MM.1S (cell line): ENCODE measurements around the gene FARP1.

Source experiments
- DNase-seq: peaks from one replicate; pipeline ENCODE4 v3.0.0-alpha.2; 2015
- H2AFZ ChIP-seq: fragments of 300-600 bp; sonication (generic); 2 replicates; pipeline ENCODE4 v1.6.0; 2016; ENCODE audit warnings: antibody characterized with exemption, low read length
- H3F3A ChIP-seq: fragments of 300-600 bp; sonication (generic); 2 replicates; pipeline ENCODE4 v1.6.1; 2016; ENCODE audit warnings: mild to moderate bottlenecking, antibody characterized with exemption, low read length, moderate library complexity, mixed read lengths; ENCODE audit not compliant: insufficient read depth
- H3K27ac ChIP-seq: fragments of 300-600 bp; sonication (generic); 2 replicates; pipeline ENCODE4 v1.5.1; 2016; ENCODE audit warnings: mild to moderate bottlenecking, low read length
- H3K27me3 ChIP-seq: fragments of 300-600 bp; sonication (generic); replicated peaks from 2 replicates; pipeline ENCODE4 v1.6.0; 2016; ENCODE audit warnings: low read length; ENCODE audit not compliant: insufficient read depth
- H3K36me3 ChIP-seq: fragments of 300-600 bp; sonication (generic); replicated peaks from 2 replicates; pipeline ENCODE4 v1.6.1; 2016; ENCODE audit warnings: mild to moderate bottlenecking, low read length, mixed read lengths; ENCODE audit not compliant: insufficient read depth
- H3K4me1 ChIP-seq: fragments of 300-600 bp; sonication (generic); 2 replicates; pipeline ENCODE4 v1.6.1; 2016; ENCODE audit warnings: low read length, mixed read lengths
- H3K4me2 ChIP-seq: fragments of 300-600 bp; sonication (generic); 2 replicates; pipeline ENCODE4 v1.6.0; 2016; ENCODE audit warnings: low read depth, low read length
- H3K4me3 ChIP-seq: fragments of 300-600 bp; sonication (generic); 2 replicates; pipeline ENCODE4 v1.5.1; 2016; ENCODE audit warnings: low read length, mixed read lengths
- H3K79me2 ChIP-seq: fragments of 300-600 bp; sonication (generic); 2 replicates; pipeline ENCODE4 v1.6.1; 2016; ENCODE audit warnings: mixed run types, low read length, mixed read lengths
- H3K9ac ChIP-seq: fragments of 300-600 bp; sonication (generic); 2 replicates; pipeline ENCODE4 v1.6.1; 2016; ENCODE audit warnings: low read length, mixed read lengths
- H3K9me2 ChIP-seq: fragments of 300-600 bp; sonication (generic); replicated peaks from 2 replicates; pipeline ENCODE4 v1.6.1; 2016; ENCODE audit warnings: mild to moderate bottlenecking, low read length, mixed read lengths; ENCODE audit not compliant: insufficient read depth
- H3K9me3 ChIP-seq: fragments of 300-600 bp; sonication (generic); replicated peaks from 2 replicates; pipeline ENCODE4 v1.6.1; 2016; ENCODE audit warnings: mild to moderate bottlenecking, low read length, mixed read lengths; ENCODE audit not compliant: insufficient read depth
- H4K20me1 ChIP-seq: fragments of 300-600 bp; sonication (generic); 2 replicates; pipeline ENCODE4 v1.6.1; 2016; ENCODE audit warnings: mild to moderate bottlenecking, low read length, moderate library complexity, mixed read lengths; ENCODE audit not compliant: insufficient read depth
- EZH2 ChIP-seq: fragments of 300-600 bp; sonication (generic); optimal IDR thresholded peaks from 2 replicates; pipeline ENCODE3; 2017; ENCODE audit warnings: low read depth, mild to moderate bottlenecking, antibody characterized with exemption, low read length, mixed read lengths
- EZH2phosphoT487 ChIP-seq: fragments of 300-600 bp; sonication (generic); IDR thresholded peaks from 2 replicates; pipeline ENCODE4 v1.6.1; 2018; ENCODE audit warnings: antibody characterized with exemption, low read length
- TF ChIP-seq, protein P1 (sequence below): fragments of 300-600 bp; sonication (generic); IDR thresholded peaks from 2 replicates; pipeline ENCODE4 v1.5.1; 2016; ENCODE audit warnings: antibody characterized with exemption, low read length, mixed read lengths

FARP1 gene

DNA sequence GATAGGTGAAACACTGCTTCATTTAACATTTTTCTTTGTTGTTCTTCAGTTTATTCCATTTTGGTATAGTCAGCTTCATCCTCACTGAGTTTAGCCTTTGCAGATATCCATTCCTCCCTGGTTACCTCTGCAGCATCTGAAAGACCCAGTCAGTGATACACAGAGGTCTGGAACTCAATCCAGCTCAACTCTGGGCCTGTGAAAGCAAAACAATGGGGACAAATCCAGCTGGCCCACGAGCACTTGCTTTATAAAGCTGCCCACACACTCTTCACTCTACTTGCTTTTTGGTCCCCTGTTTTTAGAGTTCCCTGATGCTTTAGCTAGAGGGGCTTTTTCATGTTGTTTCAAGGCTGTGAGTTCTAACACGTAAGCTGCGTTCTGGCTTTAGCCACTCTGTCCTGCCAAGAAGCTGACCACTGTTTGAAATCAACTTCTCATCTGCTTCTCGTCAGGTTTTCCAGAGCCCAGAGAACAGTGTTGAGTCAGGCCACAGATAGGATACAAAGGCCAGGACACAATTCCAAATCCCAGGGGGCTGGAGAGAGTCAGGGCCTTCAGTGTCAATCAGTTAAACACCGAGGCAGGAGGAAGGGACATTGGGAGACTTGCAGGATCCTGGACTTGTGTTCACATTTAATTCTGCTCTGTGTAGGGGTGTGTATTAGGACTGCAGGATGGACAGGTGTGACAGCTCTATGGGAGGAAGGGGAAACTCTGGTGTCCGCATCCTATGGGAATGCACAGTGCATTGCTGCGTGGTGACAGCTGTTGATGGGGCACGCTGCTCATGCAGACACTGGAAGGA lies 117.7 kb downstream of the FARP1 start:
- no peaks in the 10 kb centered on the region for H3K27me3 ChIP-seq
- H3K4me3 ChIP-seq: no peak overlapping the region
- H3K9ac ChIP-seq: no peak overlapping the region
- H3K27ac ChIP-seq: no peak overlapping the region
- H3K79me2 ChIP-seq: no peaks in the 10 kb centered on the region
- no peaks in the 10 kb centered on the region for H3F3A ChIP-seq
- H3K4me1 ChIP-seq: no peaks in the 10 kb centered on the region
- H4K20me1 ChIP-seq: no peaks in the 10 kb centered on the region
- no peak for DNase-seq
- H3K36me3 ChIP-seq: no peaks in the 10 kb centered on the region
- H3K9me3 ChIP-seq: no peaks in the 10 kb centered on the region
- H3K4me2 ChIP-seq: no peak overlapping the region
- TF ChIP-seq EZH2phosphoT487: no peak
- no peak overlapping the region for H2AFZ ChIP-seq
- H3K9me2 ChIP-seq: no peaks in the 10 kb centered on the region

DNA sequence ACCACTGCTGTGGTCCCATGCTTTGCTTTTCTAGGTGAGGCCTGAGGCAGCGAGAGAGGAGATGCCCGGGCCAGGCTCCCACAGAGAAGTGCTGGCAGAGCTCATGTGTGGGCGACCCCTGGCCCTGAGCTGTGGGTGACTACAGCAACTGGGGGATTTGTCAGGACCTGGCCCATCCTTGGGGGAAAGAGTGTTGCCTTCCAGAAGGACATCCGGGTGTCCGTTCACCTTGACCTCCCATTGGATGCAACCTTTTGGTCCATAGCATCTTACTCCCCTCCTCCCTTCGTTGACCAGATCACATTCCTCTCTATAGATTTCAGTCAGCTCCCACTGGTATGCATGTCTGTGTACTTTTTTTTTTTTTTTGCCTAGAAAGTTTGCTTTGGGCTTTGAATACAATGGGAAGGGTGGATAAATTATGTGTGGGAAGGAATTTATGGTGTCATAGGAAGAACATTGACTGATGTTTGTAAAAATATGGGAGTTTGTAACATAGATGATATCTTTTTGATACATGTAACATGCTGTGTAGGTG lies 118.3 kb downstream of the FARP1 start:
- H3K79me2 ChIP-seq: no peaks in the 10 kb centered on the region
- H3K4me2 ChIP-seq: no peak overlapping the region
- no peak overlapping the region for H3K9ac ChIP-seq
- no peak overlapping the region for H2AFZ ChIP-seq
- no peaks in the 10 kb centered on the region for H3K36me3 ChIP-seq
- H4K20me1 ChIP-seq: no peaks in the 10 kb centered on the region
- no peak for DNase-seq
- H3K27ac ChIP-seq: no peak overlapping the region
- no peak overlapping the region for H3K4me3 ChIP-seq
- TF ChIP-seq EZH2phosphoT487 (no peak), EZH2 (no peak)
- TF ChIP-seq, protein P1, sequence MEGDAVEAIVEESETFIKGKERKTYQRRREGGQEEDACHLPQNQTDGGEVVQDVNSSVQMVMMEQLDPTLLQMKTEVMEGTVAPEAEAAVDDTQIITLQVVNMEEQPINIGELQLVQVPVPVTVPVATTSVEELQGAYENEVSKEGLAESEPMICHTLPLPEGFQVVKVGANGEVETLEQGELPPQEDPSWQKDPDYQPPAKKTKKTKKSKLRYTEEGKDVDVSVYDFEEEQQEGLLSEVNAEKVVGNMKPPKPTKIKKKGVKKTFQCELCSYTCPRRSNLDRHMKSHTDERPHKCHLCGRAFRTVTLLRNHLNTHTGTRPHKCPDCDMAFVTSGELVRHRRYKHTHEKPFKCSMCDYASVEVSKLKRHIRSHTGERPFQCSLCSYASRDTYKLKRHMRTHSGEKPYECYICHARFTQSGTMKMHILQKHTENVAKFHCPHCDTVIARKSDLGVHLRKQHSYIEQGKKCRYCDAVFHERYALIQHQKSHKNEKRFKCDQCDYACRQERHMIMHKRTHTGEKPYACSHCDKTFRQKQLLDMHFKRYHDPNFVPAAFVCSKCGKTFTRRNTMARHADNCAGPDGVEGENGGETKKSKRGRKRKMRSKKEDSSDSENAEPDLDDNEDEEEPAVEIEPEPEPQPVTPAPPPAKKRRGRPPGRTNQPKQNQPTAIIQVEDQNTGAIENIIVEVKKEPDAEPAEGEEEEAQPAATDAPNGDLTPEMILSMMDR: no peak
- no peaks in the 10 kb centered on the region for H3F3A ChIP-seq
- no peaks in the 10 kb centered on the region for H3K9me3 ChIP-seq
- no peaks in the 10 kb centered on the region for H3K9me2 ChIP-seq
- H3K4me1 ChIP-seq: no peaks in the 10 kb centered on the region
- H3K27me3 ChIP-seq: no peaks in the 10 kb centered on the region

DNA sequence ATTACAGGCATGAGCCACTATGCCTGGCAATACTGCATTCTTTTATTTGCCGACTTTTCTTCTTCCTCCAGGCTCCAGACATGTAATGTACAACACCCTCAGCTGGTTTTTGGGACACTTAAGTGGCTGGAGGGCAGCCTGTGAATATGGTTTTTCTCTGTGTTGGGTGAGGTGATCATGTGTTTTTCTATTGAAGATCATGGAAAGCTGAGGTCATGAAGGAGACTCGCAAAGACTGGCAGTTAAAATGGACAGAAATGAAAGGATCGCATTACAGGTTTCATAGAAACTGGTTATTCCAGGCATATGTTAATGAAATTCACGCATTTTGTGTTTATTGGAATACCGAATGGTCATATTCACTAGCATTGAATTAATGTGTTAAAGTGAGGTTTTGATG lies 119.4 kb downstream of the FARP1 start:
- Histone ChIP-seq H3K4me1 (no peaks in the 10 kb centered on the region), H3K9me3 (no peaks in the 10 kb centered on the region), H2AFZ (no peak overlapping the region), H3K9me2 (no peaks in the 10 kb centered on the region), H3K4me2 (no peak overlapping the region), H3K9ac (no peak overlapping the region), H3K79me2 (no peaks in the 10 kb centered on the region), H3K27ac (no peak overlapping the region), H3F3A (no peaks in the 10 kb centered on the region), H3K27me3 (no peaks in the 10 kb centered on the region), H3K36me3 (no peaks in the 10 kb centered on the region), H4K20me1 (no peaks in the 10 kb centered on the region), H3K4me3 (no peak overlapping the region)
- no peak for DNase-seq
- TF ChIP-seq EZH2phosphoT487: no peak
- TF ChIP-seq EZH2: no peak
- TF ChIP-seq, protein P1: no peak

DNA sequence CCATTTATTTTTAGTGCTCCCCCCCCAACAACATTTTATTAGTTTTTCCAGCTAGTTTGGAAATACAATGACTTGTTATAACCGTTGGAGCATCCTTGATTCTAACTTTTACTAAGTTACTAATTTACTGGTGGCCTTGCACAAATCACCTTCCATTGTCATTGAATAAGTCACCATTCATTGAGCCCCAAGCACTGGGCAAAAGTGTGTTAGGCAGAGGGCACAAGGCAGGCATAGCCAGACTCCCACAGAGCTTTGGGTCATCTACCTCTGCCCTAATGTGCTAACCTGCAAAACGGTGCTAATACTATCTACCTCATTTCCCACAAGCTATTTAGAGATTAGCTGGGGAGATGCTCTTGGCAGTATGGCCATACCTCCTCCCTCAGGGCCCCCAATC lies 120.9 kb downstream of the FARP1 start:
- Histone ChIP-seq H3K4me1 (no peaks in the 10 kb centered on the region), H4K20me1 (no peaks in the 10 kb centered on the region), H3K9me3 (no peaks in the 10 kb centered on the region), H2AFZ (no peak overlapping the region), H3K4me2 (no peak overlapping the region), H3K36me3 (no peaks in the 10 kb centered on the region), H3K4me3 (no peak overlapping the region), H3K9me2 (no peaks in the 10 kb centered on the region), H3F3A (no peaks in the 10 kb centered on the region), H3K27me3 (no peaks in the 10 kb centered on the region), H3K27ac (no peak overlapping the region), H3K9ac (no peak overlapping the region), H3K79me2 (no peaks in the 10 kb centered on the region)
- TF ChIP-seq EZH2: no peak
- TF ChIP-seq, protein P1: no peak
- no peak for TF ChIP-seq EZH2phosphoT487
- DNase-seq: no peak
